ENCODE data around the gene ADAM20.
"Not testable (repeated sequence)": the region's sequence is repeated elsewhere in the genome, so short reads cannot be mapped to it uniquely, and the experiment has no call there.

ADAM20 gene

DNA sequence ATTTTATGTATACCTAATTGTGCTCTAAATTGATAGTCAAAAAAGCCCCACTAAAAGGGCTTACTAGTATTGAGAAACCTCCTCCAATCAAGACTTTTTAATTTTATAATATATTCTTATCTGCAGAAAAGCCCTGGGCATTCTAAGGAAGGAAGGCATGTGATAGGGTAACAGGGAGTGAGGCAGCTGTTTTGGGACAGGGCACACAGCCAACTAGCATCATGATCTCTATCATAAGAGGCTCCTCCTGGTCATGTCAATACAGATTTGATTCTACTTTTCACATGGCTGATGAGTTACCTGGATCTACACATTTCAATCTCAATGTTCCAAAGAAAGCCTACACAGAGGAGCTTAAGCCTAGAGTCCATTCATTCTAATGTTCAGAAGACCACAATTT lies 9.1 kb downstream of the ADAM20 start:
- DNase-seq (ENCODE audit: low spot score in 2 of 2): no peak
- no peak for ATAC-seq (replicated peaks; ENCODE audit: extremely low read depth, poor library complexity, severe bottlenecking)
- Mint-ChIP-seq H3K27ac (ENCODE audit: low read depth) (no peak overlapping the region), H3K36me3 (ENCODE audit: insufficient read depth) (no peaks in the 10 kb centered on the region), H3K9me3 (peaks cover 2% of the 10 kb centered on the region), H3K27me3 (no peaks in the 10 kb centered on the region), H3K4me1 (no peaks in the 10 kb centered on the region), H3K4me3 (no peak overlapping the region)

DNA sequence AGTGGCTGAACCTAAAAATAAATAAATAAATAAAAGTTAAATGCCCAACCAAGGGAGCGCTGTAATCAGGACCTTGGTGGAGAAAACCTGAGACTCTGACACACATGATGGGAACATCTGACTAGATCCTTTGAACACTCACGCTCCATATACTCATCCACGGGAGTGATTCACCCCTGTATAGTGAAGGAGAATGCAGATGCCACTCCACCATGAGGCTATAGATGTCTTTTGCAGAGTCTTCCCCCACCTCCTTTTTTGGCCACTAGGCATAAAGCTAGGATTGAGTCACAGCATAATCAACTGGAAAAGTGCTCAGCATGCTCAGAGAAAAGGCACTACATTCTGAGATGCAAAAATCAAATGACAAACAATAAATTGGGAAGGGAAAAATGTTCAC lies 19.0 kb downstream of the ADAM20 start:
- Mint-ChIP-seq H3K4me1 (peaks cover 19% of the 10 kb centered on the region), H3K9me3 (peaks cover 11% of the 10 kb centered on the region), H3K27ac (ENCODE audit: low read depth) (no peak overlapping the region), H3K4me3 (no peak overlapping the region), H3K36me3 (ENCODE audit: insufficient read depth) (no peaks in the 10 kb centered on the region), H3K27me3 (no peaks in the 10 kb centered on the region)
- DNase-seq (ENCODE audit: low spot score in 2 of 2) (no peak), ATAC-seq (replicated peaks; ENCODE audit: extremely low read depth, poor library complexity, severe bottlenecking) (no peak)

DNA sequence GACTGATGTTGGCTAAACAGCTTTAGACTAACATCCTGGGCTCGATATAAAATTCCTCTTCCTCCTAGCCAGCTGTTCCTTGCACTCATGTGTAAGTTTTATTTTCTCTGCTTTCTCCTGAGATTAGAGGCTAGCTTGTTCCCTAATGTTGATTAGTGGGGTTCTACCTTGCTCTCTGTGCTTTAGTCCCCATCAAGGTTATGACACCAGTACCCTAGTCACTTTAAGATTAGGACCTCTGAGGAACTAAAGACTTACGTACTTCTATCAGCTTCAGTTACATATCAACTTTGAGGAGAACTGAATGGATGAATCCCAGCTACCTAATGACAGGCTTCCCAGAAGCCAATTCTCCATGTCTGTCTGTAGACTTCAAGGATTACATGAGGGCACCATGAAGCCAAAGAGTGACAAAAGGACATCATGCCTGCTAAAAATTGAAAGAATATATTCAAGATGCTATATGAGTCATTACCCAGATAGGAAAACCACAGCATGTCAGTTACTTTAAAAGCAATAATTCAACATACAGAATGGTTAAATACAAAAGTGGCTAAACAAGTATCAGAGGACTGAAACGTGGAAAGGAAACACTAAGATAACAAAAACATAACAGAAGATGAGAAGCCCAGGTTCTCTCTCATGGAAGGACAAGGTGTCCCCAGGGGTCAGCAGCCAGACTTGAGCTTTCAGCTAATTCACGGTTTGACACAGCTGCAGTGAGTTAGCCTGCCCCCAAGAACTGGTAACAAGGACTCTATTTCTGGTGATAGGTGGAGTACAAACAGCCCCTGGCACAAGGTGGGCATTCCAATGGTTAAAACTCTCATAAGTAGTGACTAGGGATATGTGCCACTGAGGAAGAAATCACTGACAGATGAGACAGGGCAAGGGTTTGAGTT lies 20.4 kb downstream of the ADAM20 start:
- Mint-ChIP-seq H3K9me3 (no peaks in the 10 kb centered on the region), H3K27me3 (no peaks in the 10 kb centered on the region), H3K27ac (ENCODE audit: low read depth) (peak overlapping the region; percentile 47), H3K36me3 (ENCODE audit: insufficient read depth) (no peaks in the 10 kb centered on the region), H3K4me3 (no peak overlapping the region), H3K4me1 (peaks cover 19% of the 10 kb centered on the region)
- DNase-seq (ENCODE audit: low spot score in 2 of 2) (no peak), ATAC-seq (replicated peaks; ENCODE audit: extremely low read depth, poor library complexity, severe bottlenecking) (no peak)

DNA sequence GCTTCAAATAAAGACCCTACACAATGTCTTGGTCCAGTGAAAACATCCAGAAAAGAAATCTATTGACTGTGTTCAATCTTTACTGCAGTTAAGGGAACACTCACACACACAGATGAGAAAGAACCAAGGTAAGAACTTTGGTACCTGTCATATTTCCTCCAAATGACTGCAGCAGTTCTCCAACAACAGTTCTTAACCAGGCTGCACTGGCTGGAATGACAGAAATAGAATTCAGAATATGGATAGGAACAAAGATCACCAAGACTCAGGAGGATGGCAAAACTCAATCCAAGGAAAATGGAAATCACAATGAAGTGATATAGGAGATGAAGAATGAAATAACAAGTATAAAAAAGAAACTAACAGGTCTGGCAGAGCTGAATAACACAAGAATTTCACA lies 36.6 kb downstream of the ADAM20 start:
- Mint-ChIP-seq H3K4me1 (peaks cover 7% of the 10 kb centered on the region), H3K9me3 (no peaks in the 10 kb centered on the region), H3K36me3 (ENCODE audit: insufficient read depth) (peaks cover 2% of the 10 kb centered on the region), H3K27ac (ENCODE audit: low read depth) (no peak overlapping the region), H3K27me3 (no peaks in the 10 kb centered on the region), H3K4me3 (no peak overlapping the region)
- DNase-seq (ENCODE audit: low spot score in 2 of 2): no peak
- no peak for ATAC-seq (replicated peaks; ENCODE audit: extremely low read depth, poor library complexity, severe bottlenecking)

DNA sequence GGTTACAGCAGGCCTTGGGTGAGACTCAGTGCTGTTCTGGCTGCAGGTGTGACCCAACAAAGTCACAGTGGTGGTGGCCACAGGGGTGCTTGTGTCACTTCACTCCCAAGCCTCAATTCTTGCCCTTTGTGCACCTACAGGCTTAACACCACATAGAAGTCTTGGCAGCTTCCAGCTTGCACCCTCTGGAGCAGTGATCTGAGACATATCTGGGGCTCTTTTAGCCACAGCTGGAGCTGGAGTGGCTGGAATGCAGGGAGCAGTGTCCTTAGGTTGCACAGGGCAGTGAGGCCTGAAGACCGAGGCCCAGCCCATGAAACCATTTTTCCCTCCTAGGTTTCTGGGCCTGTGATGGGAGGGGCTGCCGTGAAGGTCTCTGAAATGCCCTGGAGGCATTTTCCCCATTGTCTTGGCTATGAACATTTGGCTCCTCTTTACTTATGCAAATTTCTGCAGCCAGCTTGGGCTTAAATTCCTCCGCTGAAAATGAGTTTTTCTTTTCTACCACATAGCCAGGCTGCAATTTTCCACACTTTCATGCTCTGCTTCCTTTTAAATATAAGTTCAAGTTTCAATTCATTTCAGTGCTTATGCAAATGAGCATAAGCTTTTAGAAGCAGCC lies 45.1 kb downstream of the ADAM20 start:
- ATAC-seq (replicated peaks; ENCODE audit: extremely low read depth, poor library complexity, severe bottlenecking): no peak
- Mint-ChIP-seq H3K36me3 (ENCODE audit: insufficient read depth) (peaks cover 2% of the 10 kb centered on the region), H3K27ac (ENCODE audit: low read depth) (no peak overlapping the region), H3K4me1 (no peaks in the 10 kb centered on the region), H3K4me3 (no peak overlapping the region), H3K9me3 (peaks cover 16% of the 10 kb centered on the region), H3K27me3 (no peaks in the 10 kb centered on the region)
- DNase-seq (ENCODE audit: low spot score in 2 of 2): no peak

DNA sequence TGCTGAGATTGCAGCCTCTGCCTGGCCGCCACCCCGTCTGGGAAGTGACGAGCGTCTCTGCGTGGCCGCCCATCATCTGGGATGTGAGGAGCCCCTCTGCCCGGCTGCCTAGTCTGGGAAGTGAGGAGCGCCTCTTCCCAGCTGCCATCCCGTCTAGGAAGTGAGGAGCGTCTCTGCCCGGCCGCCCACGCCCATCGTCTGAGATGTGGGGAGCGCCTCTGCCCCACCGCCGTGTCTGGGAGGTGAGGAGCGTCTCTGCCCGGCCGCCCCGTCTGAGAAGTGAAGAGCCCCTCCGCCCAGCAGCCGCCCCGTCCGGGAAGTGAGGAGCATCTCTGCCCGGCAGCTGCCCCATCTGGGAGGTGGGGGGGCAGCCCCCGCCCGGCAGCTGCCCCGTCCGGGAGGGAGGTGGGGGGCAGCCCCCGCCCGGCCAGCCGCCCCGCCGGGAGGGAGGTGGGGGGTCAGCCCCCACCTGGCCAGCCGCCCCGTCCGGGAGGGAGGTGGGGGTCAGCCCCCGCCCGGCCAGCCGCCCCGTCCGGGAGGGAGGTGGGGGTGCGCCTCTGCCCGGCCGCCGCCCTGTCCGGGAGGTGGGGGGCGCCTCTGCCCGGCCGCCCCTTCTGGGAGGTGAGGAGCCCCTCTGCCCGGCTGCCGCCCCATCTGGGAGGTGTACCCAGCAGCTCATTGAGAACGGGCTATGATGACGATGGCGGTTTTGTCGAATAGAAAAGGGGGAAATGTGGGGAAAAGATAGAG lies 57.3 kb downstream of the ADAM20 start:
- H3K36me3 Mint-ChIP-seq (ENCODE audit: insufficient read depth); H3K27me3 Mint-ChIP-seq; H3K9me3 Mint-ChIP-seq; H3K4me1 Mint-ChIP-seq; DNase-seq (ENCODE audit: low spot score in 2 of 2); H3K4me3 Mint-ChIP-seq; H3K27ac Mint-ChIP-seq (ENCODE audit: low read depth); ATAC-seq (replicated peaks; ENCODE audit: extremely low read depth, poor library complexity, severe bottlenecking): not testable (repeated sequence)

DNA sequence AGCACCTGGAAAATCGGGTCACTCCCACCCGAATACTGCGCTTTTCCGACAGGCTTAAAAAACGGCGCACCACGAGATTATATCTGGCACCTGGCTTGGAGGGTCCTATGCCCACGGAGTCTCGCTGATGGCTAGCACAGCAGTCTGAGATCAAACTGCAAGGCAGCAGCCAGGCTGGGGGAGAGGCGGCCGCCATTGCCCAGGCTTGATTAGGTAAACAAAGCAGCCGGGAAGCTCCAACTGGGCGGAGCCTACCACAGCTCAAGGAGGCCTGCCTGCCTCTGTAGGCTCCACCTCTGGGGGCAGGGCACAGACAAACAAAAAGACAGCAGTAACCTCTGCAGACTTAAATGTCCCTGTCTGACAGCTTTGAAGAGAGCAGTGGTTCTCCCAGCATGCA lies 59.3 kb downstream of the ADAM20 start:
- not testable (repeated sequence) for ATAC-seq (replicated peaks; ENCODE audit: extremely low read depth, poor library complexity, severe bottlenecking); H3K27ac Mint-ChIP-seq (ENCODE audit: low read depth); DNase-seq (ENCODE audit: low spot score in 2 of 2); H3K27me3 Mint-ChIP-seq; H3K4me3 Mint-ChIP-seq; H3K4me1 Mint-ChIP-seq; H3K9me3 Mint-ChIP-seq; H3K36me3 Mint-ChIP-seq (ENCODE audit: insufficient read depth)

DNA sequence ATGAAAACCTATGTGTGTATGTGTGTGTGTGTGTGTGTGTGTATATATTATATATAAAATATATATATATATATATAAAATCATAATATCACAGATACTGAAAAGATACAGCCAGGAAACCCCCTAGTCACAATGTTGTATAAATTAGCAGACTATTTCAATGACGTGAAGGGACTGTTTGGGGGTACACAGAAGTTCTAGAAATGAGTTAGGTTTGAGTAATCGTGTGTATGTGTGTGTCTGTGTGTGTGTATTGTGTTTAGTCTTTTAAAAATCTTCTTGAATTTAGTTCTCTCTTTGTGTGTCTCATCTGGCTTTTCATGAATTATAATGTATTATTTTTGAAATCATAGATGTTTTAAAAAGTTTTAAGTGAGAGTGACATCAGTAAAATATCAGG lies 61.0 kb downstream of the ADAM20 start:
- Mint-ChIP-seq H3K27ac (ENCODE audit: low read depth) (no peak overlapping the region), H3K27me3 (no peaks in the 10 kb centered on the region), H3K36me3 (ENCODE audit: insufficient read depth) (no peaks in the 10 kb centered on the region), H3K9me3 (no peaks in the 10 kb centered on the region), H3K4me1 (no peaks in the 10 kb centered on the region), H3K4me3 (no peak overlapping the region)
- no peak for DNase-seq (ENCODE audit: low spot score in 2 of 2)
- ATAC-seq (replicated peaks; ENCODE audit: extremely low read depth, poor library complexity, severe bottlenecking): no peak
